Karpas-422 (cell line): ENCODE data around the gene SBK3. TPM values are rescaled to one million over a fixed set of nuclear protein-coding genes. Genes with fewer than 3 reads are reported as not detected.
"Not testable (repeated sequence)": the region's sequence is repeated elsewhere in the genome, so short reads cannot be mapped to it uniquely, and the experiment has no call there.

Source experiments
- DNase-seq: peaks from one replicate; pipeline ENCODE4 v3.0.0-alpha.2; 2015
- H2AFZ ChIP-seq: fragments of 200-600 bp; sonication (generic); 2 replicates; pipeline ENCODE4 v1.6.1; 2014; ENCODE audit warnings: antibody characterized with exemption, low read length, mixed read lengths
- H3K27ac ChIP-seq: fragments of 200-600 bp; sonication (generic); 2 replicates; pipeline ENCODE4 v1.5.1; 2014; ENCODE audit warnings: mild to moderate bottlenecking, low read length, moderate library complexity
- H3K27me3 ChIP-seq: fragments of 200-600 bp; sonication (generic); 2 replicates; pipeline ENCODE4 v1.6.1; 2014; ENCODE audit warnings: low read length, mixed read lengths
- H3K36me3 ChIP-seq: fragments of 200-600 bp; sonication (generic); 2 replicates; pipeline ENCODE4 v1.6.1; 2014; ENCODE audit warnings: low read length, mixed read lengths; ENCODE audit not compliant: insufficient read depth
- H3K4me1 ChIP-seq: fragments of 200-600 bp; sonication (generic); 2 replicates; pipeline ENCODE4 v1.6.1; 2014; ENCODE audit warnings: mild to moderate bottlenecking, low read length, mixed read lengths
- H3K4me2 ChIP-seq: fragments of 200-600 bp; sonication (generic); 2 replicates; pipeline ENCODE4 v1.6.1; 2014; ENCODE audit warnings: low read length, low read depth, mild to moderate bottlenecking; ENCODE audit not compliant: poor library complexity, severe bottlenecking
- H3K4me3 ChIP-seq: fragments of 200-600 bp; sonication (generic); 2 replicates; pipeline ENCODE4 v1.5.1; 2014; ENCODE audit warnings: mild to moderate bottlenecking, antibody characterized with exemption, low read length, mixed read lengths
- H3K79me2 ChIP-seq: fragments of 200-600 bp; sonication (generic); 2 replicates; pipeline ENCODE4 v1.6.1; 2014; ENCODE audit warnings: mild to moderate bottlenecking, low read length, mixed read lengths
- H3K9ac ChIP-seq: fragments of 200-600 bp; sonication (generic); 2 replicates; pipeline ENCODE4 v1.6.0; 2014; ENCODE audit warnings: low read length
- H3K9me2 ChIP-seq: fragments of 200-600 bp; sonication (generic), shearing (Covaris generic); replicated peaks from 2 replicates; pipeline ENCODE4 v1.6.0; 2014; ENCODE audit warnings: mild to moderate bottlenecking, low read length, moderate library complexity; ENCODE audit not compliant: insufficient read depth
- H3K9me3 ChIP-seq: fragments of 300-700, 200-600 bp; sonication (generic); 2 replicates; pipeline ENCODE4 v1.6.1; 2014; ENCODE audit warnings: low read length, mixed read lengths
- H4K20me1 ChIP-seq: fragments of 200-600 bp; sonication (generic); 2 replicates; pipeline ENCODE4 v1.6.1; 2014; ENCODE audit warnings: mild to moderate bottlenecking, antibody characterized with exemption, low read length, low read depth; ENCODE audit not compliant: insufficient read depth
- total RNA-seq: library from RNA; depleted of rRNA; stranded (reverse); fragments of >200 nt; shearing (Covaris generic); gene quantifications from 2 replicates; pipeline ENCODE4 v1.2.3, GENCODE V29; 2014; ENCODE audit warnings: low replicate concordance

The SBK3 gene
- total RNA-seq, 1 experiment from 2014 or later = not detected

GRCh38 chr19:55579766-55580621 lies 34.7 kb upstream of the SBK3 start:
- peak; percentile 71 for DNase-seq
- H3K4me3 ChIP-seq = peak overlapping the region; percentile 90
- H3K9me3 ChIP-seq = no peaks in the 10 kb centered on the region
- peaks cover 6% of the 10 kb centered on the region; the same call in 1 of the 2 replicates for H3K36me3 ChIP-seq
- H3K4me1 ChIP-seq = peaks cover 12% of the 10 kb centered on the region
- peak overlapping the region; percentile 78 for H3K4me2 ChIP-seq
- peaks cover 14% of the 10 kb centered on the region for H4K20me1 ChIP-seq
- no peak overlapping the region; the same call in 1 of the 2 replicates for H2AFZ ChIP-seq
- no peaks in the 10 kb centered on the region for H3K27me3 ChIP-seq
- H3K9ac ChIP-seq = peak overlapping the region; percentile 98
- peaks cover 18% of the 10 kb centered on the region for H3K79me2 ChIP-seq
- H3K27ac ChIP-seq = peak overlapping the region; percentile 67
- no peaks in the 10 kb centered on the region for H3K9me2 ChIP-seq

GRCh38 chr19:55578761-55579747 lies 33.7 kb upstream of the SBK3 start:
- Histone ChIP-seq H3K4me3 (peak overlapping the region; percentile 90), H3K79me2 (peaks cover 18% of the 10 kb centered on the region), H3K4me1 (peaks cover 12% of the 10 kb centered on the region), H3K4me2 (peak overlapping the region; percentile 78), H3K9me3 (no peaks in the 10 kb centered on the region), H3K9me2 (no peaks in the 10 kb centered on the region), H3K9ac (peak overlapping the region; percentile 98), H3K36me3 (peaks cover 6% of the 10 kb centered on the region; the same call in 1 of the 2 replicates), H3K27me3 (no peaks in the 10 kb centered on the region), H4K20me1 (peaks cover 14% of the 10 kb centered on the region), H2AFZ (no peak overlapping the region), H3K27ac (0 out of 2 replicates have a peak overlapping the region, but pooled peaks have one; percentile 67)
- DNase-seq = no peak

DNA sequence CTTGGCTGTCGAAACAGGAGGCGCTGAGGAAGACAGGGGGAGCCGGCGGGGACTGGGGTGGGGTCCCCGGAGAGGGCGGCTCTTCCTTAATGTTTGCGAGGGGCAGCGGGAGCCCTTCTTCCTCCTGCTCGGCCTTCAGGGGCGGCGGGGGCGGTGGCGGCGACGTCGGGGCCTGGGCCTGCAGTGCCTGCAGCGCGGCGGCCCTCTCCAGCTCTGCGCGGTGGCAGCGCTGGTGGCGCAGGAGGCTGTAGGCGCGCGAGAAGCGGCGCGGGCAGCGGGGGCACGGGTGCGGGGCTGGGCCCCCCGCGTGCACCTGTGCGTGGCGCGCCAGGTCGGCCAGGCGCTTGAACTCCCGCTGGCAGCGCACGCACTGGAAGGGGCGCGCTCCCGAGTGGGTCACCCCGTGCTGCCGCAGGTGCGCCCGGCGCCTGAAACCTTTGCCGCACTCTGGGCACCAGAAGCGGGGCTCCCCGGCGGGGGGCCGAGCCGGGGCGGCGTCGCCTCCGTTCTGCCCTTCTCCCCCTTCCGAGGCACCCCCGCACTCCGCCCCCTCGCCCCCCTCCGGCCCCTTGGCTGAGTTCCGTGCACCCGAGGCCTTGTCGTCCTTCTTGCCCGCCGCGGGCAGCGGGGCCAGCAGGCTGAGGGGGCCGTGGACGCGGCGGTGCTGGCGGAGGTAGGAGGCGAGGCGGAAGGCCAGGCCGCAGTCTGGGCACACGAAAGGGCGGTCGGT lies 32.9 kb upstream of the SBK3 start:
- no peaks in the 10 kb centered on the region for H3K27me3 ChIP-seq
- no peak overlapping the region for H2AFZ ChIP-seq
- H3K4me2 ChIP-seq = no peak overlapping the region
- no peak overlapping the region for H3K9ac ChIP-seq
- H3K4me1 ChIP-seq = peaks cover 12% of the 10 kb centered on the region
- H3K79me2 ChIP-seq = peaks cover 18% of the 10 kb centered on the region
- H3K4me3 ChIP-seq = no peak overlapping the region
- no peak for DNase-seq
- H3K9me3 ChIP-seq = no peaks in the 10 kb centered on the region
- no peak overlapping the region for H3K27ac ChIP-seq
- H3K36me3 ChIP-seq = peaks cover 6% of the 10 kb centered on the region; the same call in 1 of the 2 replicates
- H4K20me1 ChIP-seq = peaks cover 14% of the 10 kb centered on the region
- no peaks in the 10 kb centered on the region for H3K9me2 ChIP-seq

- Histone ChIP-seq H2AFZ (no peak overlapping the region), H3K9ac (no peak overlapping the region), H3K27me3 (no peaks in the 10 kb centered on the region), H3K27ac (no peak overlapping the region), H3K36me3 (peaks cover 6% of the 10 kb centered on the region; the same call in 1 of the 2 replicates), H3K79me2 (peaks cover 18% of the 10 kb centered on the region), H3K4me3 (no peak overlapping the region), H3K4me2 (no peak overlapping the region), H3K9me2 (no peaks in the 10 kb centered on the region), H3K4me1 (peaks cover 12% of the 10 kb centered on the region), H3K9me3 (no peaks in the 10 kb centered on the region), H4K20me1 (peaks cover 14% of the 10 kb centered on the region)
- no peak for DNase-seq
Measured at GRCh38 chr19:55576746-55577145, 31.4 kb upstream of the SBK3 start.

DNA sequence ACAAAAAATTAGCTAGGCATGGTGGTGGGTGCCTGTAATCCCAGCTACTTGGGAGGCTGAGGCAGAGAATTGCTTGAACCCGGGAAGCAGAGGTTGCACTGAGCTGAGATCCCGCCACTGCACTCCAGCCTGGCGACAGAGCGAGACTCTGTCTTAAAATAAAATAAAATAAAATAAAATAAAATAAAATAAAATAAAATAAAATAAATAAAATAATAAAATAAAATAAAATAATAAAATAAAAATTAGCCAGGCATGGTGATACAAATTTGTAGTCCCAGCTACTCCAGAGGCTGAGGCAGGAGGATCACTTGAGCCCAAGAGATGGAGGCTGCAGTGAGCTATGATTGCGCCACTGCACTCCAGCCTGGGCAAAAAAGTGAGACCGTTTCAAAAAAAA lies 28.6 kb upstream of the SBK3 start:
- not testable (repeated sequence) for H3K9me3 ChIP-seq, H4K20me1 ChIP-seq, H2AFZ ChIP-seq, H3K27ac ChIP-seq, H3K4me2 ChIP-seq, H3K79me2 ChIP-seq, H3K9ac ChIP-seq, H3K36me3 ChIP-seq, H3K4me1 ChIP-seq, H3K4me3 ChIP-seq, DNase-seq, H3K9me2 ChIP-seq, H3K27me3 ChIP-seq

DNA sequence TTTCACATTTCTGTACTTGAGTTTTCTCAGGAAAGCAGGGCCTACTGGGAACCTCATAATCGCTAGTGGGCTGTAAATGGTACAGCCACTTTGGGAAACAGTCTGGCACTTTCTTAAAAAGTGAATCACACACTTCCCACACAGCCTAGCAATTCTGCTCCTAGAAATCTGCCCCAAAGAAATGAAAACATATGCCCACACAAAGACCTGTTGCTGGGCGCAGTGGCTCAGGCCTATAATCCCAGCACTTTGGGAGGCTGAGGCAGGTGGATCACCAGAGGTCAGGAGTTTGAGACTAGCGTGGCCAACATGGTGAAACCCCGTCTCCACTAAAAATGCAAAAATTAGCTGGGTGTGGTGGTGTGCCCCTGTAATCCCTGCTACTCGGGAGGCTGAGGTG lies 24.1 kb upstream of the SBK3 start:
- not testable (repeated sequence) for H3K4me1 ChIP-seq, DNase-seq, H3K79me2 ChIP-seq, H3K4me3 ChIP-seq, H2AFZ ChIP-seq, H4K20me1 ChIP-seq, H3K9me3 ChIP-seq, H3K4me2 ChIP-seq, H3K27ac ChIP-seq, H3K36me3 ChIP-seq, H3K27me3 ChIP-seq, H3K9me2 ChIP-seq, H3K9ac ChIP-seq

DNA sequence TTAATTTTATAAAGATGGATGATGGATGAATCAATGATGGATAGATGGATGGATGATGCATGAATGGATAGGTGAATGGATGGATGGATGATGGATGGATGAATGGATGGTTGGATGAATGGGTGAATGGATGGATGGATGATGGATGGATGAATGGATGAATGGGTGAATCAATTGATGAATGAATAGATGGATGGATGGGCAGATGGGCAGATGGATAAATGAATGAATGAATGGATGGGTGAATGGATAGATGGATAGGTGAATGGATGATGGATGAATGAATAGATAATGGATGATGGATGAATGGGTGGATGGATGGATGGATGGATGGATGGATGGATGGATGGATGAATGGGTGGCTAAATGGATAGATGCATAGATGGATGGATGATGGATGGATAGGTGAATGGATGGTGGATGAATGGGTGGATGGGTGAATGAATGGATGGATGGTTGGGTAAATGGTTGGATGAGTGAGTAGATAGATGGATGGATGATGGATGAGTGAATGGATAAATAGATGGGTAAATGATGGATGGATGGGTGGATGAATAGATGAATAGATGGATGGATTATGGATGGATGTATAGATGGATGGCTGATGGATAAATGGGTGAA lies 22.5 kb upstream of the SBK3 start:
- Histone ChIP-seq H3K4me2 (no peak overlapping the region), H3K9ac (no peak overlapping the region), H3K4me1 (no peaks in the 10 kb centered on the region), H4K20me1 (0 out of 2 replicates have a peak, but pooled peaks cover 3% of the 10 kb centered on the region), H3K79me2 (no peaks in the 10 kb centered on the region), H3K36me3 (no peaks in the 10 kb centered on the region), H3K9me3 (no peaks in the 10 kb centered on the region), H2AFZ (no peak overlapping the region), H3K27ac (no peak overlapping the region), H3K9me2 (no peaks in the 10 kb centered on the region), H3K4me3 (no peak overlapping the region), H3K27me3 (no peaks in the 10 kb centered on the region)
- DNase-seq = no peak
